GM12878 (cell line): ENCODE results near the gene FETUB. TPM values are rescaled to one million over a fixed set of nuclear protein-coding genes. Genes with fewer than 3 reads are reported as not detected.
"Not testable (repeated sequence)": the region's sequence is repeated elsewhere in the genome, so short reads cannot be mapped to it uniquely, and the experiment has no call there.

Source experiments
- ATAC-seq: fragments of 200-7000 bp; cut with Tn5 transposase; 3 replicates; pipeline ENCODE4 v1.9.1; 2020; ENCODE audit warnings: mild to moderate bottlenecking, moderate library complexity
- BruUV-seq: library from RNA; stranded (reverse); fragments of 400-500 nt; replicated peaks from 2 replicates; lab custom pipeline; 2021; lab: Mats Ljungman, UMichigan
- CTCF ChIA-PET: fragments of 300-600 bp; sonication (Branson Sonifier 250); formaldehyde crosslinking; extraction: SDS; loops from one replicate; lab custom pipeline; 2021; ENCODE audit warnings: inconsistent platforms; lab: Yijun Ruan, JAX
- POLR2A ChIA-PET: fragments of 350-600 bp; formaldehyde crosslinking; extraction: SDS; loops from one replicate; lab custom pipeline; 2021; ENCODE audit warnings: inconsistent platforms; lab: Charles Lee
- RAD21 ChIA-PET: fragments of 300-600 bp; sonication (Branson Sonifier 250); formaldehyde crosslinking; loops from one replicate; lab custom pipeline; 2023; ENCODE audit warnings: antibody characterized with exemption; ENCODE audit not compliant: unreplicated experiment; lab: Charles Lee
- SMC1A ChIA-PET: fragments of 300-600 bp; sonication (Branson Sonifier 250); formaldehyde crosslinking; loops from one replicate; lab custom pipeline; 2023; ENCODE audit not compliant: unreplicated experiment, uncharacterized antibody; lab: Charles Lee
- DNase-seq: peaks from one replicate; pipeline ENCODE4 v3.0.0-alpha.2; 2011; ENCODE audit warnings: low read depth, low spot score
- FAIRE-seq: peaks from 3 replicates; lab custom pipeline; 2011; peaks lifted over from hg19 to GRCh38; lab: Jason Lieb, UNC
- H2AFZ ChIP-seq: 2 replicates; pipeline ENCODE4 v1.6.0; 2011; ENCODE audit warnings: low read depth, low read length, control low read depth; ENCODE audit not compliant: control insufficient read depth
- H3K27ac ChIP-seq: 2 replicates; pipeline ENCODE4 v1.5.1; 2011; ENCODE audit warnings: control low read depth; ENCODE audit not compliant: control insufficient read depth, insufficient read depth
- H3K27me3 ChIP-seq, 2 experiments: replicated peaks in 1 of 2; 2 replicates each; pipeline versions ENCODE4 v1.6.0 to v1.6.1; 2011; ENCODE audit warnings: low read length in 1 of 2; ENCODE audit not compliant: control insufficient read depth in 2 of 2, insufficient read depth in 2 of 2
- H3K36me3 ChIP-seq, 2 experiments: 2 replicates each; pipeline ENCODE4 v1.5.1; 2011; ENCODE audit warnings: low read length in 1 of 2; ENCODE audit not compliant: control insufficient read depth in 2 of 2, insufficient read depth in 2 of 2
- H3K4me1 ChIP-seq: 2 replicates; pipeline ENCODE4 v1.6.1; 2011; ENCODE audit warnings: mild to moderate bottlenecking, low read length, moderate library complexity, mixed read lengths; ENCODE audit not compliant: control insufficient read depth, insufficient read depth
- H3K4me2 ChIP-seq: 2 replicates; pipeline ENCODE4 v1.6.0; 2011; ENCODE audit warnings: control low read depth; ENCODE audit not compliant: control insufficient read depth, insufficient read depth
- H3K4me3 ChIP-seq: fragments of 200-600 bp; sonication (generic); 2 replicates; pipeline ENCODE4 v1.5.1; 2016
- H3K79me2 ChIP-seq: 2 replicates; pipeline ENCODE4 v1.6.0; 2011; ENCODE audit warnings: low read length; ENCODE audit not compliant: control insufficient read depth, insufficient read depth
- H3K9ac ChIP-seq: 2 replicates; pipeline ENCODE4 v1.8.0; 2011; ENCODE audit warnings: low read length, control low read depth, mixed read lengths; ENCODE audit not compliant: control insufficient read depth, insufficient read depth
- H3K9me3 ChIP-seq: replicated peaks from 3 replicates; pipeline ENCODE4 v1.5.1; 2011; ENCODE audit warnings: mild to moderate bottlenecking, low read length; ENCODE audit not compliant: control insufficient read depth, insufficient read depth
- H4K20me1 ChIP-seq: 2 replicates; pipeline ENCODE4 v1.6.0; 2011; ENCODE audit not compliant: control insufficient read depth, insufficient read depth
- BACH1 ChIP-seq: fragments of 450-650 bp; IDR thresholded peaks from 2 replicates; pipeline ENCODE4 v1.6.1; 2017; ENCODE audit warnings: mild to moderate bottlenecking, borderline replicate concordance
- JUNB ChIP-seq: IDR thresholded peaks from 2 replicates; pipeline ENCODE4 v1.6.1; 2016; ENCODE audit warnings: antibody characterized with exemption, mild to moderate bottlenecking
- POLR2AphosphoS5 ChIP-seq: IDR thresholded peaks from 2 replicates; pipeline ENCODE4 v1.6.1; 2011; ENCODE audit warnings: mild to moderate bottlenecking, low read length, inconsistent platforms
- RUNX3 ChIP-seq: IDR thresholded peaks from 2 replicates; pipeline ENCODE4 v1.6.1; 2012; ENCODE audit warnings: low read length, inconsistent platforms
- SIN3A ChIP-seq: IDR thresholded peaks from 2 replicates; pipeline ENCODE4 v1.6.1; 2012; ENCODE audit warnings: low read depth, low read length, improper control_type of control experiment
- SUPT20H ChIP-seq: IDR thresholded peaks from 2 replicates; pipeline ENCODE4 v1.6.1; 2011; ENCODE audit warnings: low read depth, mild to moderate bottlenecking, low read length, moderate library complexity, borderline replicate concordance; ENCODE audit not compliant: control insufficient read depth
- WGBS: methylation state at CpG from one replicate; pipeline ENCODE4 v1.1.6; 2016; ENCODE audit warnings: low lambda C conversion rate; ENCODE audit not compliant: insufficient replicate concordance, insufficient coverage; ENCODE audit errors: missing lambda C conversion rate; 5-methylcytosine and 5-hydroxymethylcytosine counted together
- in situ Hi-C: fragments of 300-500 bp; cut with MboI; formaldehyde crosslinking; loops from 9 replicates; pipeline ENCODE4 v1.14.3; 2018; ENCODE audit warnings: mixed read lengths
- intact Hi-C: fragments of 100-400 bp; cut with micrococcal nuclease; formaldehyde crosslinking; loops from one replicate; pipeline ENCODE4 v1.14.2; 2022; ENCODE audit not compliant: unreplicated experiment
- polyA plus RNA-seq, 11 experiments: library from polyadenylated mRNA; depleted of rRNA in 4 of 11; unstranded in 6 of 11; stranded (reverse) in 5 of 11; fragments of >200 nt; fragmentation: Nextera tagmentation in 4 of 11; fragmentation: Illumina TruSeq in 1 of 11; extraction: Ambion mirVana in 4 of 11; extraction: Trizol in 1 of 11; gene quantifications; 1 replicate in 1 of 11; 2 replicates in 10 of 11; pipeline versions ENCODE4 v1.2.1 to v1.2.3, GENCODE V29; 2011 to 2016; ENCODE audit warnings: inconsistent platforms in 2 of 11, missing spikeins in 2 of 11, low read depth in 1 of 11
- total RNA-seq, 4 experiments: library from RNA; depleted of rRNA in 3 of 4; stranded (reverse); fragments of >200 nt in 3 of 4; fragmentation: Illumina TruSeq in 1 of 4; extraction: Trizol in 1 of 4; gene quantifications; 2 replicates each; pipeline versions ENCODE4 v1.2.1 to v1.2.3, GENCODE V29; 2013 to 2021
- TF ChIP-seq, protein P1 (sequence below): fragments of 450-650 bp; formaldehyde crosslinking; IDR thresholded peaks from 2 replicates; pipeline ENCODE4 v1.4.0; 2020; ENCODE audit warnings: mild to moderate bottlenecking, moderate library complexity

The FETUB gene
- total and polyA plus RNA-seq, 10 of the 15 experiments (the other 5 are each of a cell fraction or from before 2014, with no cell fraction given): not detected

DNA sequence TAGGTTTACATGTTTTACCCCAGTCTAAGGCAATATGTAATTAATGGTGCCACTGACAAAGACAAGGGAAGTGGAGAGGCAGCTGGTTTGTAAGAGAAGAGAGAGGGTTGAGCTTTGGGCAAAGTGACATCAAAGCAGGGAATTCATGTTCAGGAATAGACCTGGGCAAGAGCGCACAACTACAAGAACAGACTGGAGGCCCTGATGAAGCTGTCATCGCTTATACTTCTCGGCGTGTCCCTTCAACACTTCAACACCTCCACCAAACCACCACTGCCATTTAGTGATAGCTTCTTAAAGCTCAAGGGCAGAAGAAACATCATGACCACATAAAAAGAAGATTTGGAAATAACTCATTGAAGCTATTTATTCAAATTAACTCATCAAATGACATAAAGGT is 57.3 kb downstream of the FETUB start:
- Histone ChIP-seq H3K27ac (no peak overlapping the region), H3K27me3 (no peaks in the 10 kb centered on the region), H4K20me1 (no peaks in the 10 kb centered on the region), H3K9me3 (no peaks in the 10 kb centered on the region), H3K36me3 (no peaks in the 10 kb centered on the region), H3K79me2 (no peaks in the 10 kb centered on the region), H3K4me1 (no peaks in the 10 kb centered on the region), H3K9ac (no peak overlapping the region), H3K4me3 (no peak overlapping the region), H3K4me2 (no peak overlapping the region)
- CTCF ChIA-PET: no interaction called here
- SMC1A ChIA-PET: interaction anchor here (0.7 kb wide), 1 partner anchor 66 kb away, joined by 3 read pairs; no protein-coding TSS in a partner anchor
- RAD21 ChIA-PET: no interaction called here
- 72% methylated on average over 4 of the region's 4 CpGs for WGBS
- BruUV-seq: no TSS peak
- in situ Hi-C loops: no loop called here
- DNase-seq: no peak
- TF ChIP-seq, protein P1, sequence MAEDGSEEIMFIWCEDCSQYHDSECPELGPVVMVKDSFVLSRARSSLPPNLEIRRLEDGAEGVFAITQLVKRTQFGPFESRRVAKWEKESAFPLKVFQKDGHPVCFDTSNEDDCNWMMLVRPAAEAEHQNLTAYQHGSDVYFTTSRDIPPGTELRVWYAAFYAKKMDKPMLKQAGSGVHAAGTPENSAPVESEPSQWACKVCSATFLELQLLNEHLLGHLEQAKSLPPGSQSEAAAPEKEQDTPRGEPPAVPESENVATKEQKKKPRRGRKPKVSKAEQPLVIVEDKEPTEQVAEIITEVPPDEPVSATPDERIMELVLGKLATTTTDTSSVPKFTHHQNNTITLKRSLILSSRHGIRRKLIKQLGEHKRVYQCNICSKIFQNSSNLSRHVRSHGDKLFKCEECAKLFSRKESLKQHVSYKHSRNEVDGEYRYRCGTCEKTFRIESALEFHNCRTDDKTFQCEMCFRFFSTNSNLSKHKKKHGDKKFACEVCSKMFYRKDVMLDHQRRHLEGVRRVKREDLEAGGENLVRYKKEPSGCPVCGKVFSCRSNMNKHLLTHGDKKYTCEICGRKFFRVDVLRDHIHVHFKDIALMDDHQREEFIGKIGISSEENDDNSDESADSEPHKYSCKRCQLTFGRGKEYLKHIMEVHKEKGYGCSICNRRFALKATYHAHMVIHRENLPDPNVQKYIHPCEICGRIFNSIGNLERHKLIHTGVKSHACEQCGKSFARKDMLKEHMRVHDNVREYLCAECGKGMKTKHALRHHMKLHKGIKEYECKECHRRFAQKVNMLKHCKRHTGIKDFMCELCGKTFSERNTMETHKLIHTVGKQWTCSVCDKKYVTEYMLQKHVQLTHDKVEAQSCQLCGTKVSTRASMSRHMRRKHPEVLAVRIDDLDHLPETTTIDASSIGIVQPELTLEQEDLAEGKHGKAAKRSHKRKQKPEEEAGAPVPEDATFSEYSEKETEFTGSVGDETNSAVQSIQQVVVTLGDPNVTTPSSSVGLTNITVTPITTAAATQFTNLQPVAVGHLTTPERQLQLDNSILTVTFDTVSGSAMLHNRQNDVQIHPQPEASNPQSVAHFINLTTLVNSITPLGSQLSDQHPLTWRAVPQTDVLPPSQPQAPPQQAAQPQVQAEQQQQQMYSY (CRISPR knock-in tag): no peak
- TF ChIP-seq, all 136 proteins: peak for 0
- no peak overlapping the region for H2AFZ ChIP-seq
- POLR2A ChIA-PET: no interaction called here
- ATAC-seq (no peak), FAIRE-seq (no peak)
- intact Hi-C loops: no loop called here

GRCh38 chr3:186700267-186700666 is 60.1 kb downstream of the FETUB start:
- ATAC-seq: peak; percentile 65
- no peaks in the 10 kb centered on the region for H3K4me1 ChIP-seq
- in situ Hi-C loops: no loop called here
- no peaks in the 10 kb centered on the region for H4K20me1 ChIP-seq
- FAIRE-seq: peak; percentile 23
- no peak overlapping the region for H3K4me3 ChIP-seq
- no peak overlapping the region for H3K4me2 ChIP-seq
- ChIA-PET POLR2A (no interaction called here), CTCF (no interaction called here), SMC1A (no interaction called here)
- H3K27ac ChIP-seq: no peak overlapping the region
- 4% methylated on average over 3 of the region's 3 CpGs for WGBS
- no peaks in the 10 kb centered on the region for H3K27me3 ChIP-seq
- H3K9me3 ChIP-seq: no peaks in the 10 kb centered on the region
- no peak for DNase-seq
- no peak overlapping the region for H3K9ac ChIP-seq
- H2AFZ ChIP-seq: no peak overlapping the region
- BruUV-seq: no TSS peak
- no peaks in the 10 kb centered on the region for H3K79me2 ChIP-seq
- no peaks in the 10 kb centered on the region for H3K36me3 ChIP-seq
- intact Hi-C loops: no loop called here
- TF ChIP-seq JUNB (peak; percentile 66), POLR2AphosphoS5 (no peak), BACH1 (0 out of 2 replicates have a peak, but pooled peaks have one; percentile 25), SIN3A (no peak), SUPT20H (no peak), RUNX3 (peak; percentile 38)
- TF ChIP-seq, all 136 proteins: peak for 3
- RAD21 ChIA-PET: no interaction called here

DNA sequence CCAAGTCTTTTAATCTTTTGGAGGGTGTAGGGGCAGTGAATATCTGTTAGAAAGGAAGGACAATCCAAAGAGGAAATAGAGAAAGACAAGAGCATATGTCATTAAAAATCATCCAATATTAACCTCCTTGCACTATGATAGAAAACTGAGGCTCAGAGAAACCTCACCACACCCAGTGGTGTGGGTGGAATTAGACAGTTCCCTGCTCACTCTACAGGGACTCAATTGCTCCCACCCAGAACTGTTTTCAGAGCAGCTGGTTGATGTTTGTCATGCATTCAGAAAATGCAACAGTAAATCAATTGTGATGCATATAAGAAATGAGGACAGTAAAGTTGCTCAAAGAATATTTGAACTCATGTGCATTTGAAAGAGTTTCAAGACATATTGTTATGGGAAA is 62.3 kb downstream of the FETUB start:
- H3K4me1 ChIP-seq, ATAC-seq, H2AFZ ChIP-seq, H3K9me3 ChIP-seq, H3K9ac ChIP-seq, intact Hi-C loops, H3K27ac ChIP-seq, in situ Hi-C loops, H3K36me3 ChIP-seq, DNase-seq, SMC1A ChIA-PET, POLR2A ChIA-PET, RAD21 ChIA-PET, CTCF ChIA-PET, FAIRE-seq, H3K79me2 ChIP-seq, H3K4me3 ChIP-seq, H3K27me3 ChIP-seq, BruUV-seq, H3K4me2 ChIP-seq, H4K20me1 ChIP-seq: not testable (repeated sequence)
